Endodermal cell (in vitro differentiated cells): ENCODE data around the gene PRR13. TPM values are rescaled to one million over a fixed set of nuclear protein-coding genes. Genes with fewer than 3 reads are reported as not detected.
"Not testable (repeated sequence)": the region's sequence is repeated elsewhere in the genome, so short reads cannot be mapped to it uniquely, and the experiment has no call there.

Source experiments
- DNase-seq: peaks from one replicate; pipeline ENCODE4 v3.0.0-alpha.2; 2017
- H3K27ac ChIP-seq: 2 replicates; pipeline ENCODE4 v1.5.1; 2013; ENCODE audit warnings: mild to moderate bottlenecking, low read depth, low read length, moderate library complexity
- H3K27me3 ChIP-seq: 2 replicates; pipeline ENCODE4 v1.6.1; 2013; ENCODE audit warnings: mild to moderate bottlenecking, low read length, moderate library complexity; ENCODE audit not compliant: insufficient read depth, control insufficient read depth, poor library complexity, severe bottlenecking
- H3K36me3 ChIP-seq: 2 replicates; pipeline ENCODE4 v1.7.0; 2013; ENCODE audit warnings: mild to moderate bottlenecking, low read length, moderate library complexity; ENCODE audit not compliant: control insufficient read depth, insufficient read depth
- H3K4me1 ChIP-seq: one replicate; pipeline ENCODE4 v1.7.0; 2013; ENCODE audit warnings: low read length; ENCODE audit not compliant: control insufficient read depth, insufficient read depth
- H3K4me3 ChIP-seq: 2 replicates; pipeline ENCODE4 v1.5.1; 2013; ENCODE audit warnings: mild to moderate bottlenecking, low read length, moderate library complexity
- H3K9ac ChIP-seq: 2 replicates; pipeline ENCODE4 v1.6.1; 2013; ENCODE audit warnings: mild to moderate bottlenecking, low read length, moderate library complexity; ENCODE audit not compliant: poor library complexity, severe bottlenecking; ENCODE audit errors: extremely low read depth
- H3K9me3 ChIP-seq: 2 replicates; pipeline ENCODE4 v1.6.1; 2013; ENCODE audit warnings: mild to moderate bottlenecking, low read length, moderate library complexity; ENCODE audit not compliant: control insufficient read depth
- H3K27ac Mint-ChIP-seq: 2 replicates; pipeline ENCODE4 v1.8.0; 2020; ENCODE audit warnings: mixed read lengths
- H3K27me3 Mint-ChIP-seq: 2 replicates; pipeline ENCODE4 v1.8.0; 2021; ENCODE audit warnings: mild to moderate bottlenecking, mixed read lengths; ENCODE audit not compliant: insufficient read depth
- H3K36me3 Mint-ChIP-seq: 2 replicates; pipeline ENCODE4 v1.8.0; 2020; ENCODE audit warnings: low read depth, mixed read lengths
- H3K4me1 Mint-ChIP-seq: 2 replicates; pipeline ENCODE4 v1.8.0; 2020; ENCODE audit warnings: mixed read lengths
- H3K4me3 Mint-ChIP-seq: 2 replicates; pipeline ENCODE4 v1.8.0; 2020; ENCODE audit warnings: mild to moderate bottlenecking, moderate library complexity, mixed read lengths
- H3K9me3 Mint-ChIP-seq: 2 replicates; pipeline ENCODE4 v1.8.0; 2020; ENCODE audit warnings: mild to moderate bottlenecking, mixed read lengths
- WGBS, 2 experiments: methylation state at CpG; one replicate each; pipeline versions ENCODE4 v1.1.5 to v1.1.7; 2013; ENCODE audit warnings: missing lambda C conversion rate in 2 of 2, mixed read lengths in 1 of 2; ENCODE audit not compliant: insufficient coverage in 1 of 2, insufficient read length in 1 of 2; 5-methylcytosine and 5-hydroxymethylcytosine counted together
- total RNA-seq, 2 donors: library from RNA; stranded (reverse); fragmentation: NEBNext Ultra II Directional in 1 of 2; extraction: Animal tissue kit (Norgen Biotek cat#: 25700) in 1 of 2; gene quantifications; 2 replicates in 1 of 2; 3 replicates in 1 of 2; pipeline ENCODE4 v1.2.1, GENCODE V29; 2021
- TF ChIP-seq, protein P1 (sequence below): fragments of 200-600 bp; sonication (generic); conservative IDR thresholded peaks from 2 replicates; pipeline ENCODE4 v1.5.0; 2021; ENCODE audit warnings: antibody characterized with exemption, mild to moderate bottlenecking

PRR13 gene
- total RNA-seq, 2 donors from 2014 or later, result 184 to 209 TPM

DNA sequence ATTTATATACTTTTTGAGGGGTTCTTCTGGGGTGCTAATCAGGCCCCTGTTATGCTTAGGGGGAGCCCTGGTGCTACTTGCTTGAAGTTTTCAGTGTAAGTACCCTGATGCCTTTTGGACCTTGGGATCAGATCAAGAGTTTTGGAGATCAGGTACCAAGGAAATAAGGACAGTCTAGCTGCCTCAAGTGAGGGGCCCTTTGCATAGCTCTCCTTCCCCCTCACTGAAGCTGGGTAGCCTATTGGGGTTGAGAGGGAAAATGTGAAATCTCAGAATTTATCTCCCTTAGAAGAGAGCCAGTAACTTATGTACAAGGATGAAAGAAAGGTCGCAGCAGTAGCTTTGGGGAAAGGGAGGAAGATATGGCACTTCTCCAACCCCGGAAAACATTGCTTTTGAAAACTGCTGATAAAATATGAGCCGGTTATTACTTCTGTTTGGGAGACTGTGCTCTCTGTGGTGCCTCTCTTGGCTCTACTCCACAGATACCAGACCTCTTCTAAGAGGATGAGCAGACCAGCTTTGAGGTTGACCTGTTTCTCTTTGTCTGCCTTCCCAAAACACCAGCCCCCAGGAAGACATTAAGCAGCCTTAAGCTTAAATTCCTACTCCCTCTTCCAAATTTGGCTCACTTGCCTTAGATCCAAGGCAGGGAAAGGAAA is 26.6 kb upstream of the PRR13 start:
- Histone ChIP-seq H3K9me3 (no peaks in the 10 kb centered on the region), H3K9ac (peak overlapping the region; percentile 12), H3K36me3 (peaks cover 30% of the 10 kb centered on the region), H3K27ac (peak overlapping the region; percentile 34), H3K27me3 (no peaks in the 10 kb centered on the region), H3K4me3 (peak overlapping the region; percentile 19), H3K4me1 (peaks cover 13% of the 10 kb centered on the region)
- WGBS, 2 experiments, result 90 to 100% methylated on average over 1 to 3 of the region's 3 CpGs
- TF ChIP-seq, protein P1, sequence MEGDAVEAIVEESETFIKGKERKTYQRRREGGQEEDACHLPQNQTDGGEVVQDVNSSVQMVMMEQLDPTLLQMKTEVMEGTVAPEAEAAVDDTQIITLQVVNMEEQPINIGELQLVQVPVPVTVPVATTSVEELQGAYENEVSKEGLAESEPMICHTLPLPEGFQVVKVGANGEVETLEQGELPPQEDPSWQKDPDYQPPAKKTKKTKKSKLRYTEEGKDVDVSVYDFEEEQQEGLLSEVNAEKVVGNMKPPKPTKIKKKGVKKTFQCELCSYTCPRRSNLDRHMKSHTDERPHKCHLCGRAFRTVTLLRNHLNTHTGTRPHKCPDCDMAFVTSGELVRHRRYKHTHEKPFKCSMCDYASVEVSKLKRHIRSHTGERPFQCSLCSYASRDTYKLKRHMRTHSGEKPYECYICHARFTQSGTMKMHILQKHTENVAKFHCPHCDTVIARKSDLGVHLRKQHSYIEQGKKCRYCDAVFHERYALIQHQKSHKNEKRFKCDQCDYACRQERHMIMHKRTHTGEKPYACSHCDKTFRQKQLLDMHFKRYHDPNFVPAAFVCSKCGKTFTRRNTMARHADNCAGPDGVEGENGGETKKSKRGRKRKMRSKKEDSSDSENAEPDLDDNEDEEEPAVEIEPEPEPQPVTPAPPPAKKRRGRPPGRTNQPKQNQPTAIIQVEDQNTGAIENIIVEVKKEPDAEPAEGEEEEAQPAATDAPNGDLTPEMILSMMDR, result no peak
- no peak for DNase-seq
- peaks cover 38% of the 10 kb centered on the region for H3K4me1 Mint-ChIP-seq
- no peaks in the 10 kb centered on the region for H3K27me3 Mint-ChIP-seq
- no peaks in the 10 kb centered on the region for H3K9me3 Mint-ChIP-seq
- H3K27ac Mint-ChIP-seq, result peak overlapping the region; percentile 92
- peaks cover 19% of the 10 kb centered on the region for H3K36me3 Mint-ChIP-seq
- H3K4me3 Mint-ChIP-seq, result no peak overlapping the region

DNA sequence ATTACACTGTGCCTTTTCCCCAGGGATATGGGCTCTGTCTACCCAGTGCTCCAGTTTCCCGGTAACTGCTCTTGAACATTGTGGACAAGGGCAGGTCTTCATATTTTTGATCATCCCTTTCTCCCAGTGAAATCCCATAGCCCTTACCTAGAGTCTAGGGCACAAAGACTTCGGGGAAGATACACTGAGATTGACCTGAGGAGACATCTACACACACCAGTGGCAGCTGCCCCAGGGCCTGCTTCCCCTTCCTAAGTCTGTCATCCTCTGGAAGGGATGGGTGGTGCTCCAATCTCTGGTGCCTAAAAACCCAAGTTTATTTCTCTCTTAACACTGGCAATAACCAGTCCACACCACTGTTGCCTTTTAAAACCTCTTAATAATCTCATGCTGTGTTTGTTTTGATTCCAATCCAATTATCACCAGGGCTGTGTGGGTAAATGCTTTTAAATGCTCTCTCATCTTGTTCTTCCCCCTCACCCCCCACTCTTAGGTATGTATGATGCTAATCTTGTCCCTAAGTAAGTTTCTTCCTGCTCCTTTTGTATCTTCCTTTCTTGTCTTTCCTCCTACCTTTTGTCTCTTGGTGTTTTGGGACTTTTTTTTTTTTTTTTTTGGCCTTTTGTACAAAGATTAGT is 25.7 kb upstream of the PRR13 start:
- H3K9me3 ChIP-seq, H3K9me3 Mint-ChIP-seq, H3K27me3 Mint-ChIP-seq, H3K27me3 ChIP-seq, H3K4me3 Mint-ChIP-seq: not testable (repeated sequence)
- Mint-ChIP-seq H3K27ac (peak overlapping the region; percentile 92), H3K4me1 (peaks cover 46% of the 10 kb centered on the region), H3K36me3 (peaks cover 13% of the 10 kb centered on the region)
- WGBS, 2 experiments, result 71 to 72% methylated on average over 2 of the region's 2 CpGs
- H3K9ac ChIP-seq, result peak overlapping the region; percentile 55
- peak overlapping the region; percentile 34 for H3K27ac ChIP-seq
- H3K4me3 ChIP-seq, result peak overlapping the region; percentile 19
- H3K4me1 ChIP-seq, result peaks cover 17% of the 10 kb centered on the region
- peak; percentile 65 for DNase-seq
- peaks cover 26% of the 10 kb centered on the region for H3K36me3 ChIP-seq

DNA sequence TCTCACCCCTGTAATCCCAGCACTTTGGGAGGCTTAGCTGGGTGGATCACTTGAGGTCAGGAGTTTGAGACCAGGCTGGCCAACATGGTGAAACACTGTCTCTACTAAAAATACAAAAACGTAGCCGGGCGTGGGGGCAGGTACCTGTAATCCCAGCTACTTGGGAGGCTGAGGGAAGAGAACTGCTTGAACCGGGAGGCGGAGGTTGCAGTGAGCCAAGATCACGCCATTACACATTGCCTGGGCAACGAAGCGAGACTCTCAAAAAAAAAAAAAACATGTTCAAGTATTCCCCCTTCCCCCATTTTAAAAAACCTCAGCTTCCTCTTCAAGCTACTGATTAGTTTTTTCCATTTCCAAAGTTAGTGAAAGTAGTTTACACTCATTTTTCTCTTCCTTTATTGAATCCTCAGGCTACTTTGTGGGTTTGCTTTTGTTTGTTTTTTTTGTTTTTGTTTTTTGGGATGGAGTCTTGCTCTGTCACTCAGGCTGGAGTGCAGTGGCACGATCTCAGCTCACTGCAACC is 24.2 kb upstream of the PRR13 start:
- H3K4me3 Mint-ChIP-seq, H3K27ac ChIP-seq, H3K27ac Mint-ChIP-seq, H3K9me3 Mint-ChIP-seq, H3K4me3 ChIP-seq, DNase-seq, H3K9me3 ChIP-seq, H3K36me3 Mint-ChIP-seq, H3K9ac ChIP-seq, H3K27me3 ChIP-seq, H3K27me3 Mint-ChIP-seq: not testable (repeated sequence)
- H3K4me1 ChIP-seq, result peaks cover 17% of the 10 kb centered on the region
- peaks cover 14% of the 10 kb centered on the region for H3K36me3 ChIP-seq
- peaks cover 49% of the 10 kb centered on the region for H3K4me1 Mint-ChIP-seq
- 94 to 97% methylated on average over 3 to 9 of the region's 9 CpGs for WGBS, 2 experiments

DNA sequence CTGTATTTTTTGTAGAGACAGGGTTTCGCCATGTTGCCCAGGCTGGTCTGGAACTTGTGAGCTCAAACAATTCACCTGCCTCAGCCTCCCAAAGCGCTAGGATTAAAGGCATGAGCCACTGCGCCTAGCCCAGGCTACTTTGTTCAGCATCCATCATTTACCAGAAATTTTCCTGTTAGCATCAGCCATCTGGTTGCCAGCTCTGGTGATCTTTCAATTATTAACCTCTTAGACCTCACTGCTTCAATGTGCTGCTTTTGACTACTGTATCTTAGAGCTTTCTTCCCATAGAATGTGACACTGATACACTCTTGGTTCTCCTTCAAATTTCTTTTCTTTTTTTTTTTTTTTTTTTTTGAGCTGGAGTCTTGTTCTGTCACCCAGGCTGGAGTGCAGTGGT is 23.3 kb upstream of the PRR13 start:
- WGBS, 2 experiments, result 89 to 98% methylated on average over 3 of the region's 3 CpGs
- no peaks in the 10 kb centered on the region for H3K9me3 ChIP-seq
- peak overlapping the region; percentile 24 for H3K27ac Mint-ChIP-seq
- peaks cover 5% of the 10 kb centered on the region for H3K36me3 ChIP-seq
- no peak overlapping the region for H3K9ac ChIP-seq
- no peaks in the 10 kb centered on the region for H3K27me3 ChIP-seq
- H3K4me3 Mint-ChIP-seq, result no peak overlapping the region
- TF ChIP-seq, protein P1, result no peak
- H3K9me3 Mint-ChIP-seq, result no peaks in the 10 kb centered on the region
- H3K27me3 Mint-ChIP-seq, result no peaks in the 10 kb centered on the region
- peaks cover 49% of the 10 kb centered on the region for H3K4me1 Mint-ChIP-seq
- DNase-seq, result no peak
- H3K27ac ChIP-seq, result no peak overlapping the region
- H3K4me3 ChIP-seq, result no peak overlapping the region
- peaks cover 2% of the 10 kb centered on the region for H3K36me3 Mint-ChIP-seq
- peaks cover 18% of the 10 kb centered on the region for H3K4me1 ChIP-seq
